ENCODE results near the gene LAMB4. TPM values are rescaled to one million over a fixed set of nuclear protein-coding genes. Genes with fewer than 3 reads are reported as not detected.

The LAMB4 gene
- total RNA-seq, 2 experiments from 2014 or later = not detected

- Histone ChIP-seq H3K4me2 (ENCODE audit: low read length) (no peak overlapping the region), H3K27ac (ENCODE audit: low read depth, low read length, poor library complexity, severe bottlenecking) (no peak overlapping the region), H3K79me2 (ENCODE audit: insufficient read depth, low read depth, low read length) (no peaks in the 10 kb centered on the region), H3K36me3 (ENCODE audit: insufficient read depth, low read length) (no peaks in the 10 kb centered on the region), H3K4me1 (ENCODE audit: insufficient read depth, low read length, poor library complexity, severe bottlenecking) (no peaks in the 10 kb centered on the region), H2AFZ (ENCODE audit: low read length) (no peak overlapping the region), H3K9me2 (ENCODE audit: insufficient read depth, low read length) (no peaks in the 10 kb centered on the region), H4K20me1 (ENCODE audit: insufficient read depth, low read length) (no peaks in the 10 kb centered on the region), H3K9me3 (ENCODE audit: low read length) (no peaks in the 10 kb centered on the region), H3K4me3 (ENCODE audit: low read depth, low read length, poor library complexity, severe bottlenecking) (no peak overlapping the region)
- TF ChIP-seq EZH2phosphoT487 (IDR thresholded peaks at IDR 0.05; ENCODE audit: borderline replicate concordance, low read depth, low read length) (no peak), CTCF (conservative IDR thresholded peaks at IDR 0.05; ENCODE audit: low read length) (no peak)
- intact Hi-C loops (cut with micrococcal nuclease; ENCODE audit: unreplicated experiment) = no loop called here
- no peak for DNase-seq (ENCODE audit: low spot score)
- BruUV-seq (replicated peaks) = no TSS peak
- ChIA-PET POLR2A (interaction anchor here (0.7 kb wide), 1 partner anchor 463 kb away, joined by 5 read pairs; no protein-coding TSS in a partner anchor), CTCF (ENCODE audit: unreplicated experiment) (no interaction called here)
Observed at GRCh38 chr7:108122181-108122580, 8.0 kb downstream of the LAMB4 start.

- no peak overlapping the region for H2AFZ ChIP-seq (ENCODE audit: low read length)
- no peak overlapping the region for H3K4me3 ChIP-seq (ENCODE audit: low read depth, low read length, poor library complexity, severe bottlenecking)
- intact Hi-C loops (cut with micrococcal nuclease; ENCODE audit: unreplicated experiment) = no loop called here
- no peaks in the 10 kb centered on the region for H4K20me1 ChIP-seq (ENCODE audit: insufficient read depth, low read length)
- no peak for TF ChIP-seq CTCF (conservative IDR thresholded peaks at IDR 0.05; ENCODE audit: low read length)
- no peak for TF ChIP-seq EZH2phosphoT487 (IDR thresholded peaks at IDR 0.05; ENCODE audit: borderline replicate concordance, low read depth, low read length)
- CTCF ChIA-PET (ENCODE audit: unreplicated experiment) = no interaction called here
- DNase-seq (ENCODE audit: low spot score) = no peak
- H3K9me2 ChIP-seq (ENCODE audit: insufficient read depth, low read length) = no peaks in the 10 kb centered on the region
- no peaks in the 10 kb centered on the region for H3K36me3 ChIP-seq (ENCODE audit: insufficient read depth, low read length)
- no TSS peak for BruUV-seq (replicated peaks)
- H3K9me3 ChIP-seq (ENCODE audit: low read length) = no peaks in the 10 kb centered on the region
- H3K4me2 ChIP-seq (ENCODE audit: low read length) = no peak overlapping the region
- no peaks in the 10 kb centered on the region for H3K4me1 ChIP-seq (ENCODE audit: insufficient read depth, low read length, poor library complexity, severe bottlenecking)
- no peaks in the 10 kb centered on the region for H3K79me2 ChIP-seq (ENCODE audit: insufficient read depth, low read depth, low read length)
- POLR2A ChIA-PET = interaction anchor here (0.6 to 1.6 kb wide), 2 partner anchors 10 to 360 kb away, joined by 3 to 4 read pairs; no protein-coding TSS in a partner anchor
- H3K27ac ChIP-seq (ENCODE audit: low read depth, low read length, poor library complexity, severe bottlenecking) = no peak overlapping the region
Observed at GRCh38 chr7:108120933-108121332, 9.2 kb downstream of the LAMB4 start.

GRCh38 chr7:108120196-108120595 lies 10.0 kb downstream of the LAMB4 start:
- H3K36me3 ChIP-seq (ENCODE audit: insufficient read depth, low read length) = no peaks in the 10 kb centered on the region
- CTCF ChIA-PET (ENCODE audit: unreplicated experiment) = no interaction called here
- no peaks in the 10 kb centered on the region for H3K79me2 ChIP-seq (ENCODE audit: insufficient read depth, low read depth, low read length)
- H2AFZ ChIP-seq (ENCODE audit: low read length) = no peak overlapping the region
- no peaks in the 10 kb centered on the region for H4K20me1 ChIP-seq (ENCODE audit: insufficient read depth, low read length)
- no peak overlapping the region for H3K4me3 ChIP-seq (ENCODE audit: low read depth, low read length, poor library complexity, severe bottlenecking)
- TF ChIP-seq CTCF (conservative IDR thresholded peaks at IDR 0.05; ENCODE audit: low read length) (no peak), EZH2phosphoT487 (IDR thresholded peaks at IDR 0.05; ENCODE audit: borderline replicate concordance, low read depth, low read length) (no peak)
- H3K4me2 ChIP-seq (ENCODE audit: low read length) = no peak overlapping the region
- POLR2A ChIA-PET = interaction anchor here (0.6 to 1.6 kb wide), 2 partner anchors 11 to 360 kb away, joined by 3 to 4 read pairs; no protein-coding TSS in a partner anchor
- no peak overlapping the region for H3K27ac ChIP-seq (ENCODE audit: low read depth, low read length, poor library complexity, severe bottlenecking)
- no TSS peak for BruUV-seq (replicated peaks)
- no peaks in the 10 kb centered on the region for H3K9me3 ChIP-seq (ENCODE audit: low read length)
- intact Hi-C loops (cut with micrococcal nuclease; ENCODE audit: unreplicated experiment) = no loop called here
- no peaks in the 10 kb centered on the region for H3K9me2 ChIP-seq (ENCODE audit: insufficient read depth, low read length)
- no peak for DNase-seq (ENCODE audit: low spot score)
- no peaks in the 10 kb centered on the region for H3K4me1 ChIP-seq (ENCODE audit: insufficient read depth, low read length, poor library complexity, severe bottlenecking)

All from OCI-LY7 (cell line).